SK-N-SH treated with all-trans-retinoic acid at 6 μM for 48 hours (cell line): ENCODE data around the gene CRACR2B.

Experiments
- ARNTL ChIP-seq: fragments of 450-650 bp; formaldehyde crosslinking; IDR thresholded peaks from 2 replicates; pipeline ENCODE4 v1.5.0; 2020; ENCODE audit warnings: low read depth, mild to moderate bottlenecking, moderate library complexity, borderline replicate concordance
- CREB5 ChIP-seq: fragments of 250-450 bp; sonication (Bioruptor Pico); IDR thresholded peaks from 2 replicates; pipeline ENCODE4 v1.5.1; 2020; ENCODE audit warnings: low read depth, mild to moderate bottlenecking, moderate library complexity
- ESRRG ChIP-seq: fragments of 250-450 bp; sonication (Bioruptor Pico); IDR thresholded peaks from 2 replicates; pipeline ENCODE4 v1.6.1; 2021; ENCODE audit warnings: mild to moderate bottlenecking
- ISL1 ChIP-seq: fragments of 250-450 bp; sonication (Bioruptor Pico); IDR thresholded peaks from 2 replicates; pipeline ENCODE4 v2.1.2; 2022; ENCODE audit warnings: mild to moderate bottlenecking, moderate library complexity
- PATZ1 ChIP-seq: fragments of 250-450 bp; sonication (Bioruptor Pico); IDR thresholded peaks from 2 replicates; pipeline ENCODE4 v1.8.0; 2020; ENCODE audit warnings: mild to moderate bottlenecking, moderate library complexity, borderline replicate concordance
- PPARA ChIP-seq: fragments of 250-450 bp; sonication (Bioruptor Pico); IDR thresholded peaks from 2 replicates; pipeline ENCODE4 v1.5.0; 2020; ENCODE audit warnings: mild to moderate bottlenecking, borderline replicate concordance
- RARB ChIP-seq: fragments of 250-450 bp; sonication (Bioruptor Pico); IDR thresholded peaks from 2 replicates; pipeline ENCODE4 v1.8.0; 2021; ENCODE audit warnings: mild to moderate bottlenecking, moderate library complexity
- SNAI2 ChIP-seq: fragments of 250-450 bp; sonication (Bioruptor Pico); IDR thresholded peaks from 2 replicates; pipeline ENCODE4 v1.5.0; 2020; ENCODE audit warnings: mild to moderate bottlenecking, moderate library complexity
- ZFP3 ChIP-seq: fragments of 250-450 bp; sonication (Bioruptor Pico); IDR thresholded peaks from 2 replicates; pipeline ENCODE4 v1.5.0; 2020; ENCODE audit warnings: mild to moderate bottlenecking, moderate library complexity
- ZNF565 ChIP-seq: fragments of 450-650 bp; formaldehyde crosslinking; conservative IDR thresholded peaks from 2 replicates; pipeline ENCODE4 v1.5.0; 2020; ENCODE audit warnings: low read depth, mild to moderate bottlenecking, moderate library complexity
- ZNF70 ChIP-seq: fragments of 450-650 bp; formaldehyde crosslinking; IDR thresholded peaks from 2 replicates; pipeline ENCODE4 v1.5.0; 2020; ENCODE audit warnings: mild to moderate bottlenecking, moderate library complexity

DNA sequence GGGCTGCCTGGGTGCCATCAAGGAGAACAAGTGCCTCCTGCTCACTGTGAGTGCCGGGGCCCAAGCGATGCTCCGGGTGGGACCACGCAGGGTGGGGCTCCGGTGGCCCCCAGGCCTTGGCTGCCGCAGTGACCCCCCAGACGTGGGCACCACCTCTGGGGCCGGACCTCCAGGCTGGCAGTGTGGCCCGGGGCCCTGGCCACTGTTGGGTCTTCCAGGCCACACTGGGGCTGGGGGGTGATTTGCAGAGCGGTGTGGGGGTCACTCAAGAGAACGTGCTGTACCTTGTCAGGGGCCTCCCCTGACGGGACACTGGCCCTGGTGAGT is 34.9 kb downstream of the CRACR2B start:
- TF ChIP-seq ZFP3 = no peak
- no peak for TF ChIP-seq ZNF565
- TF ChIP-seq ARNTL = no peak
- no peak for TF ChIP-seq ZNF70 (CRISPR knock-in tag)
- TF ChIP-seq SNAI2 (CRISPR knock-in tag) = no peak
- no peak for TF ChIP-seq CREB5 (CRISPR knock-in tag)
- no peak for TF ChIP-seq PPARA (CRISPR knock-in tag)
- no peak for TF ChIP-seq ISL1 (CRISPR knock-in tag)
- TF ChIP-seq PATZ1 = no peak
- no peak for TF ChIP-seq RARB (CRISPR knock-in tag)
- no peak for TF ChIP-seq ESRRG (CRISPR knock-in tag)
